NCI-H446 treated with DMSO at 0.1 percent for 48 hours (cell line): Measurements from ENCODE around the gene OAS2.
"Not testable (repeated sequence)": the region's sequence is repeated elsewhere in the genome, so short reads cannot be mapped to it uniquely, and the experiment has no call there.

Source experiments
- DNase-seq: peaks from one replicate; lab custom pipeline; 2025; lab: John Stamatoyannopoulos, UW

The OAS2 gene

GRCh38 chr12:112948806-112949205, 29.5 kb upstream of the OAS2 start:
- no peak for DNase-seq

DNA sequence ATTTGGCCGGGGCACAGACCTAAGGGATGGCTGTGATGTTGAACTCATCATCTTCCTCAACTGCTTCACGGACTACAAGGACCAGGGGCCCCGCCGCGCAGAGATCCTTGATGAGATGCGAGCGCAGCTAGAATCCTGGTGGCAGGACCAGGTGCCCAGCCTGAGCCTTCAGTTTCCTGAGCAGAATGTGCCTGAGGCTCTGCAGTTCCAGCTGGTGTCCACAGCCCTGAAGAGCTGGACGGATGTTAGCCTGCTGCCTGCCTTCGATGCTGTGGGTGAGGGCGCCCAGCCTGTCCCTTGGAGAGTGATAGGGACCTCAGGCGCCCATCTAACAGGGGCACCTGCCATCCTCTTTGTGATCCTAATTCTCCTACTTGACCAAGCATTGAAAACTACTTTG, 27.6 kb upstream of the OAS2 start:
- no peak for DNase-seq

DNA sequence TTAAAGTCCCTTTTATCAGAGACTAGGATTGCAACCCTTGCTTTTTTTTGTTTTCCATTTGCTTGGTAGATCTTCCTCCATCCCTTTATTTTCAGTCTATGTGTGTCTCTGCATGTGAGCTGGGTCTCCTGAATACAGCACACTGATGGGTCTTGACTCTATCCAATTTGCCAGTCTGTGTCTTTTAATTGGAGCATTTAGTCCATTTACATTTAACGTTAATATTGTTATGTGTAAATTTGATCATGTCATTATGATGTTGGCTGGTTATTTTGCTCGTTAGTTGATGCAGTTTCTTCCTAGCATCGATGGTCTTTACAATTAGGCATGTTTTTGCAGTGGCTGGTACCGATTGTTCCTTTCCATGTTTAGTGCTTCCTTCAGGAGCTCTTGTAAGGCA, 21.2 kb upstream of the OAS2 start:
- DNase-seq: not testable (repeated sequence)

GRCh38 chr12:112961074-112961473, 17.2 kb upstream of the OAS2 start:
- DNase-seq: no peak

- no peak for DNase-seq
Observed at GRCh38 chr12:112961536-112961935, 16.8 kb upstream of the OAS2 start.

- no peak for DNase-seq
Observed at GRCh38 chr12:112962561-112962960, 15.8 kb upstream of the OAS2 start.

GRCh38 chr12:112963227-112963861, 15.0 kb upstream of the OAS2 start:
- no peak for DNase-seq

DNA sequence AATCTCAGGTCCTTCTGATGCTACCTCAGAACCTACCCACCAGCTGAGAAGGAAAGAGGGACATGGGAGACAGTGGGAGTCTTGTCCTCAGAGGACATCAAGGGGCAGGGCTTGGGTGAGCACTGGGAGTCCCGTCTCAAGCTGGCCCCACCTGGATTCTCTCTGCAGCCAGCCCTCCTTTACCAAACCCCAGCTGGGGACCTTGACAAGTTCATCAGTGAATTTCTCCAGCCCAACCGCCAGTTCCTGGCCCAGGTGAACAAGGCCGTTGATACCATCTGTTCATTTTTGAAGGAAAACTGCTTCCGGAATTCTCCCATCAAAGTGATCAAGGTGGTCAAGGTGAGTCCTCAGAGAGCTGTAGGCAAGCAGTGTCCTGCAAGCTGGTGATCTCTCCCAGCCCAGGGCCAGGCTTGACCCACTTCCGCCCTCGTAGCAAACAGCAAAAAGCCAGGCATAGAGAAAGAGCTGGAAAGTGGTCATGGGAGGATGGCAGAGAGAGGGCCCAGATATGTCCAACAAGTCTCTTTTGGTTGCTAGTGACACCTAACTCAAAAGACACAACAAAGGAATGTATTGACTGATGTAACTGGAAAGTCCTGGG, 14.2 kb upstream of the OAS2 start:
- DNase-seq: no peak

- DNase-seq: no peak
Observed at GRCh38 chr12:112964915-112965314, 13.4 kb upstream of the OAS2 start.

DNA sequence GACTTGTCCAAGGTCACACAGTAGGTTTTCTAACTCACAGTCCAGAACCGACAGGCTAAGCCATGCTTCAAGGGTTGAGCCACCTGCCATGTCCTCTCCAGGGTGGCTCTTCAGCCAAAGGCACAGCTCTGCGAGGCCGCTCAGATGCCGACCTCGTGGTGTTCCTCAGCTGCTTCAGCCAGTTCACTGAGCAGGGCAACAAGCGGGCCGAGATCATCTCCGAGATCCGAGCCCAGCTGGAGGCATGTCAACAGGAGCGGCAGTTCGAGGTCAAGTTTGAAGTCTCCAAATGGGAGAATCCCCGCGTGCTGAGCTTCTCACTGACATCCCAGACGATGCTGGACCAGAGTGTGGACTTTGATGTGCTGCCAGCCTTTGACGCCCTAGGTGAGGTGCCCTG, 12.7 kb upstream of the OAS2 start:
- DNase-seq: no peak

DNA sequence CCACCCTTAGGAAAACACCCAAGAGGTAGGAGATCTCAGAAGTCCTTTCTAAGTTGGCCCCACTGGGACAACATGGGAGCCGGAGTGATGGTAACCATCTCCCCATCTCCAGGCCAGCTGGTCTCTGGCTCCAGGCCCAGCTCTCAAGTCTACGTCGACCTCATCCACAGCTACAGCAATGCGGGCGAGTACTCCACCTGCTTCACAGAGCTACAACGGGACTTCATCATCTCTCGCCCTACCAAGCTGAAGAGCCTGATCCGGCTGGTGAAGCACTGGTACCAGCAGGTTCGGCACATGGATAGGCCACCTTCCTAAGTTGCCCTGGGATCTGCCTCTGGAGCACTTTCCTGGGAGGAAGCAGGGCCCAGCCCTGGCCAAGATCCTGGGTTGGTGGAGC, 11.0 kb upstream of the OAS2 start:
- no peak for DNase-seq

DNA sequence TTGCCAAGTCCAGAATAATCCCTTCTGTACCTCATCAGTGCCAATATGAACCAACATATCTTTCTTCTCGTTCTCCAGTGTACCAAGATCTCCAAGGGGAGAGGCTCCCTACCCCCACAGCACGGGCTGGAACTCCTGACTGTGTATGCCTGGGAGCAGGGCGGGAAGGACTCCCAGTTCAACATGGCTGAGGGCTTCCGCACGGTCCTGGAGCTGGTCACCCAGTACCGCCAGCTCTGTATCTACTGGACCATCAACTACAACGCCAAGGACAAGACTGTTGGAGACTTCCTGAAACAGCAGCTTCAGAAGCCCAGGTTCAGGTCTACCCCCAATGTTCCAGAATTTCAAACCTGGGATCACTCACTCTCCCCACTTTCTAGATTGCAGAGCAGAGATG, 10.5 kb upstream of the OAS2 start:
- no peak for DNase-seq

- no peak for DNase-seq
Observed at GRCh38 chr12:112969547-112970306, 8.6 kb upstream of the OAS2 start.

DNA sequence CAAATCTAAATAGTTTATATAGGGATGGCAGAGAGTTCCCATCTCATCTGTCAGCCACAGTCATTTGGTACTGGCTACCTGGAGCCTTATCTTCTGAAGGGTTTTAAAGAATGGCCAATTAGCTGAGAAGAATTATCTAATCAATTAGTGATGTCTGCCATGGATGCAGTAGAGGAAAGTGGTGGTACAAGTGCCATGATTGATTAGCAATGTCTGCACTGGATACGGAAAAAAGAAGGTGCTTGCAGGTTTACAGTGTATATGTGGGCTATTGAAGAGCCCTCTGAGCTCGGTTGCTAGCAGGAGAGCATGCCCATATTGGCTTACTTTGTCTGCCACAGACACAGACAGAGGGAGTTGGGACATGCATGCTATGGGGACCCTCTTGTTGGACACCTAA, 7.9 kb upstream of the OAS2 start:
- no peak for DNase-seq

DNA sequence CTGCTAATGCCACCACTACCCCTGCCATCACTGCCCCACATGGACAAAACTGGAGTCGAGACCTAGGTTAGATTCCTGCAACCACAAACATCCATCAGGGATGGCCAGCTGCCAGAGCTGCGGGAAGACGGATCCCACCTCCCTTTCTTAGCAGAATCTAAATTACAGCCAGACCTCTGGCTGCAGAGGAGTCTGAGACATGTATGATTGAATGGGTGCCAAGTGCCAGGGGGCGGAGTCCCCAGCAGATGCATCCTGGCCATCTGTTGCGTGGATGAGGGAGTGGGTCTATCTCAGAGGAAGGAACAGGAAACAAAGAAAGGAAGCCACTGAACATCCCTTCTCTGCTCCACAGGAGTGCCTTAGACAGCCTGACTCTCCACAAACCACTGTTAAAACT, 7.1 kb upstream of the OAS2 start:
- peak; percentile 66 for DNase-seq

GRCh38 chr12:112973011-112973735, 5.1 kb upstream of the OAS2 start:
- DNase-seq: peak; percentile 49

GRCh38 chr12:112973818-112974231, 4.5 kb upstream of the OAS2 start:
- peak; percentile 81 for DNase-seq

- no peak for DNase-seq
Observed at GRCh38 chr12:112974904-112975303, 3.4 kb upstream of the OAS2 start.

- DNase-seq: no peak
Observed at GRCh38 chr12:112977139-112977538, 1.2 kb upstream of the OAS2 start.

DNA sequence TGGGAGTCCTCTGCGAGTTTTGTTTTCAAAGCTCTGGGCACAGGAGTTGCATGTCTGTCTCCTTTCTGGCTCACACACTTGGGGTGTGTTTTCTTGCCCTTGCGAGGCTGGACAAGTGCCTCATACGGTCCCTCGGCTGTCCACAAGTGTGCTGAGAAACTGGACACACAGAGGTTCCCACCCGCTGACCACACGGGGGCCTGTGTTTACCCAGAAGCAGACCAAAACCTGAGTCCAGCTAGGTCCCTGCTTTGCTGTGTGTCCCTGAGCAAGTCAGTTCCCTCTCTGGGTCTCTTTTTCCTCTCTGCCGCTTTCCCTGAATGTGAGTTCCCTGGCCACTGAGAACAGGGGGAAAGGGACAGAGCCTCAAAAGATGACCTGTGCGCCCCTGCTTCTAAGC, 678 bp upstream of the OAS2 start:
- DNase-seq: no peak

GRCh38 chr12:112979041-112979680, 842 bp downstream of the OAS2 start:
- DNase-seq: no peak

DNA sequence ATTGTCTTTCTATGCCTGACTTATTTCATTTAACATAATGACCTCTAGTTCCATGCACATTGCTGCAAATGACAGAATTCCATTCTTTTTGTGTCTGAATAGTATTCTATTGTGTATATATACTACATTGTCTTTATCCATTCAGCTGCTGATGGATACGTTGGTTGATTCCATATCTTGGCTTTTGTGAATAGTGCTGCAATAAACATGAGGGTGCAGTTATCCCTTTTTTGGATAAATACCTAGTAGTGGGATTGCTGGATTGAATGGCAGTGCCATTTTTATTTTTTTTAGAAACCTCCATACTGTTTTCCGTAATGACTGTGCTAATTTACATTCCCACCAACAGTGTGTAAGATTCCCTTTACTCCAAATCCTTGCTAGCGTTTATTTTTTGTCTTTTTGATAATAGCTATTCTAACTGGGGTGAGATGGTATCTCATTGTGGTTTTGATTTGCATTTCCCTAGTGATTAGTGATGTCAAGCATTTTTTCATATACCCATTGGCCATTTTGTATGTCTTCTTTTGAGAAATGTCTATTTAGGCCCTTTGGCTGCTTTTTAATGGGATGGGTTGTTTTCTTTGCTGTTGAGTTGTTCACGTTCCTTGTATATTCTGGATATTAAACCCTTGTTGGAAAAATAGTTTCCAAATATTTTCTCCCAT, 2.3 kb downstream of the OAS2 start:
- DNase-seq: no peak
